Measurements from ENCODE around the gene CASP1.

DNA sequence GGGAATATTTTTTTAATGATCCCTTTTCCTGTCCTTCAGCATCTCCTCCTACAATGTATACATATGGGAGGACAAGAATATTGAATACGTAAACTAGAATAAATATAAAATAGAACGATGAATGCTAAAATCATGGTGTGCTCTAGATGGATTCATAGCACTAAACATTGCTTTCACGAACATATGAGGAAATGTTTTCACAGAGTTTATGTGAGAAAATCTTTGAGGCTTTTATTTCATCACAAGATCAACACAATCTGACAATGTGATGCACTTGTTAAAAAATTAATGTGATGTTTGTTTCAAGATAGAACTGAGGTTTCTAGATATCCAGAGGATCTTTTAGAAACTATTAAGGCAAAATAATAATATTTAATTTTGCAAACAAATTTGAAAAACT lies 7.2 kb upstream of the CASP1 start:
- TF ChIP-seq, protein P1, sequence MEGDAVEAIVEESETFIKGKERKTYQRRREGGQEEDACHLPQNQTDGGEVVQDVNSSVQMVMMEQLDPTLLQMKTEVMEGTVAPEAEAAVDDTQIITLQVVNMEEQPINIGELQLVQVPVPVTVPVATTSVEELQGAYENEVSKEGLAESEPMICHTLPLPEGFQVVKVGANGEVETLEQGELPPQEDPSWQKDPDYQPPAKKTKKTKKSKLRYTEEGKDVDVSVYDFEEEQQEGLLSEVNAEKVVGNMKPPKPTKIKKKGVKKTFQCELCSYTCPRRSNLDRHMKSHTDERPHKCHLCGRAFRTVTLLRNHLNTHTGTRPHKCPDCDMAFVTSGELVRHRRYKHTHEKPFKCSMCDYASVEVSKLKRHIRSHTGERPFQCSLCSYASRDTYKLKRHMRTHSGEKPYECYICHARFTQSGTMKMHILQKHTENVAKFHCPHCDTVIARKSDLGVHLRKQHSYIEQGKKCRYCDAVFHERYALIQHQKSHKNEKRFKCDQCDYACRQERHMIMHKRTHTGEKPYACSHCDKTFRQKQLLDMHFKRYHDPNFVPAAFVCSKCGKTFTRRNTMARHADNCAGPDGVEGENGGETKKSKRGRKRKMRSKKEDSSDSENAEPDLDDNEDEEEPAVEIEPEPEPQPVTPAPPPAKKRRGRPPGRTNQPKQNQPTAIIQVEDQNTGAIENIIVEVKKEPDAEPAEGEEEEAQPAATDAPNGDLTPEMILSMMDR (IDR thresholded peaks at IDR 0.05) = no peak
- TF ChIP-seq POLR2AphosphoS5 (IDR thresholded peaks at IDR 0.05) (no peak), POLR2A (IDR thresholded peaks at IDR 0.05) (no peak)

Data from prostate gland (tissue), 2 donors.